A172 (cell line): ENCODE measurements around the gene TMEM168. TPM values are rescaled to one million over a fixed set of nuclear protein-coding genes. Genes with fewer than 3 reads are reported as not detected.
"Not testable (repeated sequence)": the region's sequence is repeated elsewhere in the genome, so short reads cannot be mapped to it uniquely, and the experiment has no call there.

ENCODE experiments used
- DNase-seq: peaks from one replicate; pipeline ENCODE4 v3.0.0-alpha.2; 2015; ENCODE audit warnings: low spot score
- total RNA-seq: library from RNA; depleted of rRNA; stranded (reverse); fragments of >200 nt; shearing (Covaris generic); gene quantifications from 2 replicates; pipeline ENCODE4 v1.2.3, GENCODE V29; 2014; rRNA removed

Gene TMEM168
- total RNA-seq, result 14.1 and 19.8 TPM in 2 replicates

GRCh38 chr7:112789817-112790585 is at the start of gene TMEM168:
Gene TMEM168, minus strand, starts transcription at chr7:112790393. Its CDS starts 5,568 bp downstream, at chr7:112784825.
- DNase-seq, result peak; percentile 64

GRCh38 chr7:112835928-112836327 is 45.7 kb upstream of the TMEM168 start:
- not testable (repeated sequence) for DNase-seq

GRCh38 chr7:112833082-112833481 is 42.9 kb upstream of the TMEM168 start:
- DNase-seq, result no peak

- DNase-seq, result no peak
These were observed 40.6 kb upstream of the TMEM168 start for GRCh38 chr7:112830769-112831168.

- no peak for DNase-seq
These were observed 38.5 kb upstream of the TMEM168 start for GRCh38 chr7:112828696-112829095.

GRCh38 chr7:112821345-112821744 is 31.2 kb upstream of the TMEM168 start:
- DNase-seq, result no peak

GRCh38 chr7:112819536-112819935 is 29.3 kb upstream of the TMEM168 start:
- no peak for DNase-seq

- DNase-seq, result no peak
These were observed 16.0 kb upstream of the TMEM168 start for GRCh38 chr7:112806156-112806555.

- no peak for DNase-seq
These were observed 12.2 kb upstream of the TMEM168 start for GRCh38 chr7:112802406-112802805.

- no peak for DNase-seq
These were observed 10.3 kb upstream of the TMEM168 start for GRCh38 chr7:112800486-112800885.

GRCh38 chr7:112799448-112800120 is 9.4 kb upstream of the TMEM168 start:
- no peak for DNase-seq

- DNase-seq, result no peak
These were observed 8.3 kb upstream of the TMEM168 start for GRCh38 chr7:112798274-112799159.

- DNase-seq, result not testable (repeated sequence)
These were observed 6.4 kb upstream of the TMEM168 start for GRCh38 chr7:112796552-112796951.

GRCh38 chr7:112792441-112792840 is 2.2 kb upstream of the TMEM168 start:
- no peak for DNase-seq

- DNase-seq, result no peak
These were observed 1.4 kb upstream of the TMEM168 start for GRCh38 chr7:112791465-112792168.

- no peak for DNase-seq
These were observed 402 bp upstream of the TMEM168 start for GRCh38 chr7:112790586-112791003.

GRCh38 chr7:112789453-112789816 is 758 bp downstream of the TMEM168 start:
- no peak for DNase-seq

- no peak for DNase-seq
These were observed 1.3 kb downstream of the TMEM168 start for GRCh38 chr7:112788778-112789343.

GRCh38 chr7:112784603-112785002 is 5.6 kb downstream of the TMEM168 start:
- no peak for DNase-seq

GRCh38 chr7:112782498-112782897 is 7.7 kb downstream of the TMEM168 start:
- DNase-seq, result no peak

- DNase-seq, result no peak
These were observed 8.6 kb downstream of the TMEM168 start for GRCh38 chr7:112781558-112781957.
